Tibial artery (tissue), 4 donors: ENCODE results near the gene PCMTD2.
A peak's percentile ranks its signal among the peaks of the same experiment; 100 is the strongest.
"Not testable (repeated sequence)": the region's sequence is repeated elsewhere in the genome, so short reads cannot be mapped to it uniquely, and the experiment has no call there.

Experiments used
- DNase-seq, 2 donors: peaks; one replicate each; pipeline ENCODE4 v3.0.0-alpha.2; 2019
- H3K27ac ChIP-seq, 2 donors: fragments of 200-600 bp; sonication (generic) in 1 of 2; 1 replicate in 1 of 2; 2 replicates in 1 of 2; pipeline ENCODE4 v1.5.1; 2018 to 2019; ENCODE audit warnings: mild to moderate bottlenecking in 1 of 2
- H3K27me3 ChIP-seq, 2 donors: fragments of 200-600 bp; sonication (generic) in 1 of 2; one replicate each; pipeline versions ENCODE4 v1.5.1 to v1.6.0; 2016 to 2019
- H3K36me3 ChIP-seq, 3 donors: fragments of 200-600 bp; sonication (generic) in 2 of 3; one replicate each; pipeline ENCODE4 v1.5.1; 2016 to 2019; ENCODE audit warnings: mild to moderate bottlenecking in 2 of 3
- H3K4me1 ChIP-seq, 4 donors: fragments of 200-600 bp; sonication (generic) in 2 of 4; 1 replicate in 3 of 4; 2 replicates in 1 of 4; pipeline ENCODE4 v1.5.1; 2016 to 2019
- H3K4me3 ChIP-seq, 2 donors: fragments of 200-600 bp; sonication (generic) in 1 of 2; 1 replicate in 1 of 2; 2 replicates in 1 of 2; pipeline ENCODE4 v1.5.1; 2018 to 2019; ENCODE audit warnings: mild to moderate bottlenecking in 2 of 2
- H3K9me3 ChIP-seq, 3 donors: fragments of 200-600 bp; sonication (generic) in 1 of 3; one replicate each; pipeline ENCODE4 v1.5.1; 2016 to 2019
- intact Hi-C: fragments of 100-400 bp; cut with DNase I; formaldehyde crosslinking; loops from one replicate; pipeline ENCODE4 v1.15.0; 2023; ENCODE audit warnings: low total_unique reads

The PCMTD2 gene

DNA sequence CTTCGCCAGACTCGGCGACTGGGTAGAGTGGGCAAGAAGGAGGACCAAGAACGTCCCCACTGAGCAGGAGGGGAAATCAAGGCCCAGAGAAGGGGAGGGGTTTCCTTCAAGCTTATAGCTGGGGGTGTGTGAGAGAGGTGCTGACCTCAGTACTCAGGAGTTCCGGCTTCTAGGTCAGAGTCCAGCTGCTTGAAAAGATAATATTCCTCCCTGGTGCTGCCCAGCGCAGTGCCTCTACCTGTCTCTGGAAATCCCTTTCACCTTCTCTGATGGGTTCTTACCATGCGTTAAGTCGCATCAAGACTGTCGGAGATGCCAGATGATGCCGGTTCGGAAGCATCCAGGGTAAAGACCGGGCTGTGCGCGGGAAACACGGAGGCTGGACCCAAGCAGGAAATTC is 61.8 kb downstream of the PCMTD2 start:
- H3K36me3 ChIP-seq, intact Hi-C loops, DNase-seq, H3K9me3 ChIP-seq, H3K27ac ChIP-seq, H3K4me1 ChIP-seq, H3K4me3 ChIP-seq, H3K27me3 ChIP-seq: not testable (repeated sequence)

DNA sequence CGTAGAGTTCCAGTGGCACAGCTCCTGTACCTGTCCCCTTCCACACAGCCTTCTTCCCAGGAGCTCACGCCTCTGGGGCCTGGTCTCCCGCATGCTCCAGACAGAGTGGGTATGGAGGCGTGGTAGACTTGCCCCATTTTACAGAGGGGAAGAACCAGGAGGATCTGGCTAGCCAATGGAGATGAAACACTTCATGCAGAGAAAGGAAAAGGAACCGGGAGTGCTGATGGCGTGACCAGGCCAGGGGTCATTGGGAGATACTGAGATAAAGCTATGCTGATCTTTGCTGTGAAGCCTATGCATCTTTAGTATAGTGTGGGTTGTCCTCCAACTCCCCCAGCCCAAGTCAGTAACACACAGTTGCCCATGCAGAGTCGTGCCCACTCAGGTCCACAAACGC is 62.5 kb downstream of the PCMTD2 start:
- intact Hi-C loops, H3K4me3 ChIP-seq, H3K9me3 ChIP-seq, H3K4me1 ChIP-seq, H3K36me3 ChIP-seq, H3K27me3 ChIP-seq, DNase-seq, H3K27ac ChIP-seq: not testable (repeated sequence)

DNA sequence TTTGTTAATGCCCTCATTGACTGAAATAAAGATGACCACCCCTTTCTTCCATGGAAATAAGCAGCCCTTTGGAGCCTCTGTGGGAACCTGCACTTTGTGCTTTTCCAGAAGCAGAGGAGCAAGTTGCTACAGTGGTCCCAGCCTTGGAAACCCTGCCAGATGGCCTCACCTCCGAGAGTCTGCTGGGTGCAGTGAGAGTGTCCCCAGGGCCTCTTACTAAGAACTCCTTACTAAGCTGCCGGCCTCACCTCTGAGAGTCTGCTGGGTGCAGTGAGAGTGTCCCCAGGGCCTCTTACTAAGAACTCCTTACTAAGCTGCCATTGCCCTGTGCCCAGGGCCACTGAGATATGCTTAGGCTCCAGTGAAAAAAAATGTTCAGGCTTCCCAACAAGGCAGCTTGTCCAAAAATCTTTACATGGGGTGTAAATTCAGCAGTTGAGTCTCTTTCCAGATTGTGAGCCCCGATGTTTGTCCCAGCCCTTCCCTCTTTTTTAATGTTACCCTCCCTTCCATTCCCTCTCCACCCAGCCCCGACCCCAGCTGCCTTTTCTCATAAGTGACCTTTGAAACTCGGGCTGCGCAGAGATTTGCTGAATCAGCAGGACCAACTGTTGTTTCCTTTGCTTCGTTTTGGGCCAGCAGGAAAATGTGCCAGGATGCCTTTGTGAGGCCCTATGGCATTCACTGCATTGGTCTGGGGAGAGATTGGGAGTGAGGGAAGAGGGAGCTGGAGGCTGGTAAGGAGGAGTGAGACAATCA is 66.7 kb downstream of the PCMTD2 start:
- H3K36me3 ChIP-seq, H3K4me3 ChIP-seq, H3K27me3 ChIP-seq, H3K9me3 ChIP-seq, intact Hi-C loops, H3K27ac ChIP-seq, H3K4me1 ChIP-seq: not testable (repeated sequence)
- DNase-seq, result peak in 1 of 2 donors; percentile 61
